HG03139 (cell line): ENCODE data around the gene HEATR5A.
"Not testable (repeated sequence)": the region's sequence is repeated elsewhere in the genome, so short reads cannot be mapped to it uniquely, and the experiment has no call there.

Experiments used
- ATAC-seq: cut with Tn5 transposase; IDR thresholded peaks from one replicate; pipeline ENCODE4 v1.9.1; 2021; ENCODE audit not compliant: unreplicated experiment

The HEATR5A gene

DNA sequence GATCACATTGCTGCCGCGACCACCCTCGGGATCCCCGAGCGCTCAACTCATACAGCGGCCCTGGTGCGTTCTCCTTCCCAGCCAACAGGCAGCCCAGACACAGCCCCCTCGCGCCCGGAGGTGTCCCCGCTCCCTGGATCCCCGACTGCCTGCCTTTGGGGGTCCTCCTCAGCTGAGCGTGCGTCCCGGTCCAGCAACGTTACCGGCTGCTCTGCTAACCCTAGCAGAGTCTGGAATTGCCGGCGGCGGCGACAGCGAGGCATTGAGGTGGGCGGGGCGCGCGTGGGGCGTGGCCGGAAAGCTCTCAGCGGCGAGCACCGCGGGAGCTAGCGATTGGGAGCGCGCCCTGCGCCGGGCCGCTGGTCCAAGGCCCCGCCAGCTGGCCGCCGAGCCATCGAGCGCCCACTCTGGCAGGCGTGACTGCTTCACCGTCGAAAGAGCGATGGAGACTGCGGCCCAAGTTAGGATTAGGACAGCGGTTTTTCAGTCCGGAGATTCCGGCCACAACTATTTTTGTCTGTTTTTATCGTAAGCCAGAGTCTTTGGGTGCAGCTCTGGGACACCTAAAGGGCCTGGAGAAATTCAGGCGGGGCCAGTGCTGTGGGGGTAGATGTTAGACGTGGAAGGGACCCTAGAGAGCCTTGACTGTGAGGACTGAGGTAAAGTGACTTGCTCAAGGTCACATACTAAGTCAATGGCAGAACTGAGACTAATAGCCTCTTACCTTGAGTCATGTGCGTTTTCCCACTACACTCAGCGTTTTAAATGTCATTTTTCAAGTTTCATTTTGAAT lies at the start of gene HEATR5A:
Gene HEATR5A, minus strand, starts transcription at position 232 of the 793 bp plus-strand sequence. CDS start 17,575 bp downstream, outside the sequence.
- ATAC-seq, result peak; percentile 97

- ATAC-seq, result no peak
Observed at GRCh38 chr14:31466554-31466953, 46.2 kb upstream of the HEATR5A start.

- ATAC-seq, result no peak
Observed at GRCh38 chr14:31465111-31465510, 44.8 kb upstream of the HEATR5A start.

DNA sequence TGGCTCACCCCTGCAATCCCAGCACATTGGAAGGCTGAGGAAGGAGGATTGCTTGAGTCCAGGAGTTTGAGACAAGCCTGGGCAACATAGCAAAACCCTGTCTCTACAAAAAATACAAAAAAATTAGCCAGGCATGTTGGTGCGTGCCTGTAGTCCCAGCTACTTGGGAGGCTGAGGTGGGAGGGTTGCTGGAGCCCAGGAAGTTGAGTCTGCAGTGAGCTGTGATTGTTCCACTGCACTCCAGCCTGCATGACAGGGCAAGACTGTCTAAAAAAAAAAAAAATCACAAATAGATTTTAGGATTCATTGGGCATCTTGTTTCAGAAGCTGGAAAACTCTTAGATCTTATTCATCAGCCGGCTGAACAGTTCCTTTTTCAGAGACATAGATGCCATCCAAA lies 42.1 kb upstream of the HEATR5A start:
- ATAC-seq, result not testable (repeated sequence)

DNA sequence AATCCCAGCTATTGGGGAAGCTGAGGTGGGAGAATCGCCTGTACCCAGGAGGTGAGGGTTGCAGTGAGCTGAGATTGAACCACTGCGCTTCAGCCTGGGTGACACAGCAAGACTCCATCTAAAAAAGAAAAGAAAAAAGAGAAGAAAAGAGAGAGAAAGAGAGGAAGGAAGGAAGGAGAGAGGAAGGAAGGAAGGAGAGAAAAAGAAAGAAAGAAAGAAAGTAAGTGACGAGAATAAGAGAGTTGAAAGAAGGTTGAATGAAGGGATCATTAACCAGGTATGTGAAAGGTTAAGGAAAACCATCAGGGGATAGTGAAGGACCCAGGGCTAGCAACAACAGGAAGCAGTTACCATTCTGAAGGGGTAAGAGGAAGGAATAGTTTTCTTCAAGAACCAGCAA lies 41.2 kb upstream of the HEATR5A start:
- ATAC-seq, result no peak

DNA sequence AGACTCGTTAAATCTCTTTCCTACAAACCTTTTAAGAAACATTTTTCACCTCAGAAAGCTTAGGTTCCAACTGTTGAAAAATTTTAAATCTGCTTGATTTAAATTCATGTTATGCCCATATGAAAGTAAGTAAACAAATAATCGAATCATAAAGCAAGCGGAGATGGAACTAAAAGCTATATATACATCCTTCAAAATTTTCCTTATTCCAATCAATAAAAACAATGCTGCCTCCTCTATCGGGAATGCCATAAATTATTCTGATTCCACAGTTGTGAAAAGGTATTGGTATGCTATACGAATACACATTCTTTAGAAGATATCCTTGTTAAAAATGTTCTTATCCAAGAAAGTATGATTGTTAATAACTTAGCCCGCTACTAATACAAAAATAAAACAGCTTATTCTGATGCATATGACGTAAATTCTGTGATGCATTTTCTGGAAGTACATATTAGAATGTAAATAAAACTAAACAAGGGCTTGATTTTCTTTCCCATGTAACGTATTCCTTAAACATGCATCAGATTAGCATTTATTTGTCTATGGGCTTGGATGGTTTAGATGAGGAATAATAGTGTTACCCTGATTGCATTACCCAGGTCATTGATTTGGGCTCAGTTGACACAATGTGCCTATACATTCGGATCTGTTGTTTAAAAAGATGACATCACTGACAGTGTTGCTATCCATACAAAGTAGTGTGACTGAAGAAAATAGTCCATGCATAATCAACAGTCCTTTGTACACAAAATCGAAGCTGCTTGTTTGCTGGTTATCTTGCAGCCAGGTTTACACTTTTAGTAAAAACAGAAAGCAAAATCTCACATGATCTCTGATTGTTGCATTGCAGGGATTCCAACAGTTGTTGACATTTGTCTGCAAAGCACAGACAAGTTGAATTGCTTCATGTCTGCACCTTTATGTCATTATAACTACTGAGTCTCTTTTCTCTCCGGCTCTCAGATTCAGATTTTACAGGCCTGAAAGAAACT lies 37.6 kb upstream of the HEATR5A start:
- ATAC-seq, result no peak

- ATAC-seq, result peak; percentile 97
Observed at GRCh38 chr14:31456841-31457664, 36.7 kb upstream of the HEATR5A start, which contains the start of gene DTD2. Gene DTD2, minus strand, starts transcription at chr14:31457506. Its CDS starts 113 bp downstream, at chr14:31457393.

DNA sequence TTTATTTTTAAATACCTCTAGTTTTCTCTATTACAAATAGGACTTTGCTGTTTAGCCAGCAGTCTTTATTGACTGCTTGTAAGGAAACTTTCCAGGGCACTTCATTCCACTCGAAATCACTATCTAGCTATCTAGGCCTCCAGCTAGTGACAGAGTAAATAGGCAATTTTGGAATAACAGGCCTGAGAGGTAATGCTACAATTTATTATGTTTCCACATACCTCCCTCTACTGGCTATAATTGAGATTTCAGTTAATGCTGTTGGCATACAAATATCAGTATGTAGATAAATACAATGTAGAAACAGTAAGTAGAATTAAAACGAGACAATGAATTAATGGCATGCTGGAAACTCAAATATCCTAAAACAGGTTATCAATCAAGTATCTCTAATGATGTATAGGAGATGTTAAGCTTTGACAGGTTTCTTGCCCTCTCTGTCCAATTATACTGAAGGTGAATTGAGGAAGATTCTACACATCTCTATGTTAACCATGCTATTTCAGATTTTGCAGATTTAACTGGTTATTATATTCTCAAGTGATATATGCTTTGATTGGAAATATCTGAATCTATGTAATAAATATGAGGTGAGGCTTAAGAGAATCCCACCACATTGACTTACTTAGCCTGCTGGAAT lies 29.7 kb upstream of the HEATR5A start:
- no peak for ATAC-seq

GRCh38 chr14:31449136-31449535 lies 28.8 kb upstream of the HEATR5A start:
- ATAC-seq, result no peak

DNA sequence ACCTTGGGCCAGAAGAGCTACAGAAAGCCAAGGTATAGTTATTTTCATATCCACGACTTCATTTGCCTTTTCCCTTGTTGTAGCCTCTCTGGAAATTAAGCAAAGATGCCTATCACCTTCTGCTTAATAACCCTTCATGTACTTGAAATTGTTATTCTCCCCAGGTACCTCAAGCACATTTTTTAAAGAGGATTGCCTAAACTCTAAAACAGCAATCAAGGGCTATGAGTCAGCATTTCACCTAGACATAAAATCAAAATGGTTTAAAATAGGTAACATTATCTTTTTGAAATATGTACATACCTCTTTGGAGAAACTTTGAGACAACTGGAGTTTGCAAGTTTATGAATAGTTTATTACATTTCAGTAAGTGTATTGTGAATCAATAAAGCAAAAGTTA lies 25.4 kb upstream of the HEATR5A start:
- ATAC-seq, result no peak

DNA sequence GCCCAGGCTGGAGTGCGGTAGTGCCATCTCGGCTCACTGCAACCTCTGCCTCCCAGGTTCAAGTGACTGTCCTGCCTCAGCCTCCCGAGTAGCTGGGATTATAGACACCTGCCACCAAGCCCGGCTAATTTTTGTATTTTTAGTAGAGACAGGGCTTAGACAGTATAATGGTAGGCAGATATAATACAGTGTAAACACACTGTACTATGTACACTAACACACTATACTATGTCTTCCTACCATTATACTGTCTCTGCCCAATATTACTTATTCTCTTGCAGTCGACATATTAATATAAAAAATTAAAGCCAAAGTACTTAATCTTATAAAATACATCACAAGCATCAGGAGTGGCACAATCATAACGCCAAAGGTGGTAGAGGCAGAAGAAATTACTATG lies 21.9 kb upstream of the HEATR5A start:
- ATAC-seq, result no peak

GRCh38 chr14:31441273-31442111 lies 21.1 kb upstream of the HEATR5A start:
- ATAC-seq, result no peak

- no peak for ATAC-seq
Observed at GRCh38 chr14:31440280-31440679, 19.9 kb upstream of the HEATR5A start.

DNA sequence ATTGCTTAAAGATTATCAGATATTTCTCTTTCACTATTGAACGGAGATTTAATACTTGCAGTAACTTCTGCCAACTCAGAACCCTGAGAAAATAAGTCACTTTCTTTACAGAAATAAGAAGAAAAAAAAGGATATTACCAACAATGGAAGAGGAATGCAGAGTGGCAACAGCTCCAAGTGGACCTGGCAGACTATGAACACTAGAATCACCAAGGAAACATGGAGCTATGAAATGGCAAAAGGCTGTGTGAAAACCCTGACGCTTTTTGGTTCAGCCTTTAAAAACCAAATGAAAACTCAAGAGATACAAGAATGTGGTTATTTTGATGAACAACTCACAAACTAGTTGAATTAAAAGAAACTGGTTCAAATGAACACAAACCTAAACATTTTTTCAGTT lies 19.2 kb upstream of the HEATR5A start:
- no peak for ATAC-seq

DNA sequence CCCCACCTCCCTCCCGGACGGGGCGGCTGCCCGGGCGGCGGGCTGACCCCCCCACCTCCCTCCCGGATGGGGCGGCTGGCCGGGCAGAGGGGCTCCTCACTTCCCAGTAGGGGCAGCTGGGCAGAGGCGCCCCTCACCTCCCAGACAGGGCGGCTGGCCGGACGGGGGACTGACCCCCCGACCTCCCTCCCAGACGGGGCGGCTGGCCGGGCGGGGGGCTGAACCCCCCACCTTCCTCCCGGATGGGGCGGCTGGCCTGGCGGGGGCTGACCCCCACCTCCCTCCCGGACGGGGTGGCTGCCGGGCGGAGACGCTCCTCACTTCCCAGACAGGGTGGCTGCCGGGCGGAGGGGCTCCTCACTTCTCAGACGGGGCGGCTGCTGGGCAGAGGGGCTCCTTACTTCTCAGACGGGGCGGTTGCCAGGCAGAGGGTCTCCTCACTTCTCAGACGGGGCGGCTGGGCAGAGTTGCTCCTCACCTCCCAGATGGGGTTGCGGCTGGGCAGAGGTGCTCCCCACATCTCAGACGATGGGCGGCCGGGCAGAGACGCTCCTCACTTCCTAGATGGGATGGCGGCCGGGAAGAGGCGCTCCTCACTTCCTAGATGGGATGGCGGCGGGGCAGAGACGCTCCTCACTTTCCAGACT lies 16.8 kb upstream of the HEATR5A start:
- not testable (repeated sequence) for ATAC-seq

DNA sequence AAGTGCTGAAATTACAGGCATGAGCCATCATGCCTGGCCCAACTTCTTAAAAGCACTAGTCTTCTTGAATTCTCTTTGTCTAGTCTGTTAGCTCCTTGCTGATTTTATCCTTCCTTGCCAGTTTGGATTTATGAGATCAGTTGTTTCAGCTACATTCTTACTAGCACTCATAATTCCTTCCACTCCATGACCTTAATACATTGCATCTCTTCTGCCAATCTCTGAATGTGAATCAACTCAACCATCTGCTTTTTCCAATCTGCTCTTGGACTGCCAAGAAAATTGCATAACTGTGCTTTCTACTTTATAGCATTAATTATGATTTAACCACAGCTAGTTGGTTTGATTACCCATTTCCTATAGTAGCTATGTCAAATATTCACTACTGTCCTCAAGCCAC lies 14.9 kb upstream of the HEATR5A start:
- ATAC-seq, result no peak

- ATAC-seq, result no peak
Observed at GRCh38 chr14:31430634-31431264, 10.4 kb upstream of the HEATR5A start.

DNA sequence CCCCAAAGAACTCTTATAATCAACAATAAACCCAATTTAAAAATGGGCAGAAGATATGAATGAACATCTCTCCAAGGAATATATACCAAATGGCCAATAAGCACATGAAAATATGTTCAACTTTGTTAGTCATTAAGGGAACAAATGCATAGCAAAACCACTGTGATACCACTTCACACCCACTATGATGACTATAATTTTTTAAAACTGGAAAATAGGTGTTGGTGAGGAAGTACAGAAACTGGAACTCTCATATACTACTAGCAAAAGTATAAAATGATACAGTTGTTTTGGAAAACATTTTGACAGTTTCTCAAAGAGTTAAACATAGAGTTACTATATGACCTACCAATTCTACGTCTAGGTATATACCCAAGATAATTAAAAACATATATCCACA lies 9.4 kb upstream of the HEATR5A start:
- no peak for ATAC-seq
